Stomach smooth muscle (tissue), 2 donors: ENCODE measurements around the gene RNASEH2B.

Source experiments
- H3K27ac ChIP-seq: one replicate; pipeline ENCODE4 v1.7.0; 2013; ENCODE audit warnings: mild to moderate bottlenecking, low read length, inconsistent platforms
- H3K27me3 ChIP-seq, 2 donors: one replicate each; pipeline ENCODE4 v1.7.0; 2013; ENCODE audit warnings: low read length in 2 of 2; ENCODE audit not compliant: insufficient read depth in 2 of 2, control insufficient read depth in 1 of 2
- H3K36me3 ChIP-seq, 2 donors: one replicate each; pipeline ENCODE4 v1.7.0; 2013; ENCODE audit warnings: low read length in 2 of 2; ENCODE audit not compliant: control insufficient read depth in 2 of 2, insufficient read depth in 2 of 2
- H3K4me1 ChIP-seq: one replicate; pipeline ENCODE4 v1.7.0; 2013; ENCODE audit warnings: low read length; ENCODE audit not compliant: control insufficient read depth, insufficient read depth
- H3K4me3 ChIP-seq, 2 donors: one replicate each; pipeline ENCODE4 v1.7.0; 2013; ENCODE audit warnings: low read length in 2 of 2
- H3K9ac ChIP-seq, 2 donors: one replicate each; pipeline ENCODE4 v1.7.0; 2013; ENCODE audit warnings: low read length in 2 of 2, mild to moderate bottlenecking in 1 of 2
- H3K9me3 ChIP-seq, 2 donors: one replicate each; pipeline ENCODE4 v1.7.0; 2013; ENCODE audit warnings: low read length in 2 of 2; ENCODE audit not compliant: control insufficient read depth in 2 of 2
- donor health status: healthy.
- donor health status: Pancreatic carcinoma.

The RNASEH2B gene

GRCh38 chr13:50993934-50994333, 84.3 kb downstream of the RNASEH2B start:
- no peak overlapping the region for H3K4me3 ChIP-seq
- no peak overlapping the region for H3K9ac ChIP-seq
- H3K27me3 ChIP-seq = no peaks in the 10 kb centered on the region
- H3K27ac ChIP-seq = no peak overlapping the region
- no peaks in the 10 kb centered on the region for H3K9me3 ChIP-seq
- H3K36me3 ChIP-seq = no peaks in the 10 kb centered on the region
- H3K4me1 ChIP-seq = peaks cover 25% of the 10 kb centered on the region

GRCh38 chr13:50994651-50995050, 85.1 kb downstream of the RNASEH2B start:
- Histone ChIP-seq H3K4me3 (no peak overlapping the region), H3K4me1 (peaks cover 25% of the 10 kb centered on the region), H3K9me3 (no peaks in the 10 kb centered on the region), H3K36me3 (no peaks in the 10 kb centered on the region), H3K9ac (no peak overlapping the region), H3K27ac (no peak overlapping the region), H3K27me3 (no peaks in the 10 kb centered on the region)

DNA sequence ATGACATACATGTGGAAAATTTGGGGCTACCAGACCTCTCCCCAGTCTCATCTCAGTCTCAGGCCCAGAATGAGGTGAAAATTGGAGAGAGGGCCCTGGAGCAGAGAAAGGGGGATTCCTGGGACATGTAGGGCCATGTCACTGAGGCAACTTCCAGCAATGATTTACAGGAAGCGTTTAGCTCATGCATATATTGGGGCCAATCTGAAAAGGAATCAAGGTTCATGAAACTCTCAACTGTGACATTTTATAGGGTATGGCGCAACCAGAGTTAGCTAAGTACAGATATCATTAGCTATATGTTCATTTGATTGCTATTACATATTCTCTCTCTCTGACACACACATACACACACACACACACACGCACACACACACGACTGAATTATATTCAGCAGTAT, 86.3 kb downstream of the RNASEH2B start:
- Histone ChIP-seq H3K4me1 (peaks cover 21% of the 10 kb centered on the region), H3K4me3 (no peak overlapping the region), H3K9me3 (no peaks in the 10 kb centered on the region), H3K9ac (no peak overlapping the region), H3K27me3 (no peaks in the 10 kb centered on the region), H3K36me3 (no peaks in the 10 kb centered on the region), H3K27ac (no peak overlapping the region)

DNA sequence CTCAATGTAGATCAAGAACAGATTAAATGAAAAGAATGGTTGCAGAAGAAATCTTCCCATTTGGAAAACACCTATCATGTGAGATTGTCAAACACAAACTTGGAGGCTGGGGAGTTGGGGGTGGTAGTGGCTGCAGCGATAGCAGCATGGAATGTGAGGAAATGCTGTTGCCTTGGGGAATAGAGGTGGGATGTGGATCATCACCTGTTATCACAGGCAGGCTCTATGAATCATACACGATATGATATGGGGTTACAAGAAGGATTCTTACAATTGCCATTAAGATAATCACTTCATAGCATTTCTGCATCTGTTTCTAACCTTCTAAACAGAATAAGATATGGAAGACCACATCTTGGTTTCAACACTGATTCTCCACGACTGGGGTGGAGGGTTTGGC, 88.7 kb downstream of the RNASEH2B start:
- Histone ChIP-seq H3K36me3 (no peaks in the 10 kb centered on the region), H3K9me3 (no peaks in the 10 kb centered on the region), H3K27me3 (no peaks in the 10 kb centered on the region), H3K9ac (no peak overlapping the region), H3K4me1 (peaks cover 8% of the 10 kb centered on the region), H3K4me3 (no peak overlapping the region), H3K27ac (no peak overlapping the region)

- no peaks in the 10 kb centered on the region for H3K9me3 ChIP-seq
- no peak overlapping the region for H3K27ac ChIP-seq
- H3K9ac ChIP-seq = no peak overlapping the region
- peaks cover 5% of the 10 kb centered on the region for H3K4me1 ChIP-seq
- H3K27me3 ChIP-seq = no peaks in the 10 kb centered on the region
- no peak overlapping the region for H3K4me3 ChIP-seq
- no peaks in the 10 kb centered on the region for H3K36me3 ChIP-seq
These were observed 90.0 kb downstream of the RNASEH2B start for GRCh38 chr13:50999641-51000040.

DNA sequence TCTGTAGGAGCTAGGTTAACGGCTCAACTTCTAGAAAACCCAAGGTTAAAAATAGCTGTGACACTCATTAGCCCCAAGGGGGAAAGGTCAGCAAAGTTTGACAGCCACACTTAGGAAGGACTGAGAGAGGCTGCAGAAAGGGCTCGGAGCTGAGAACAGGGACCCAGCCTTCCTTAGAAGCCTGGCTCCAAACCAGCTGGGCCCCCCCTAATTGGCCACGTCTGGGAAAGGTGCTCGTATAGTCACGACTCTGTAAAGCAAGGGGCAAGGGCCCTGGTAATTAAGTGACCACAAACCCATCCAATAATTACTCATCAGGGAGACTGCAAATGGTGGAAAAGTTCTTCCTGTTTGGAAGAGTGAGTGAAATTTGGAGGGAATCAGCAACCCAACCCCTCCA, 90.5 kb downstream of the RNASEH2B start:
- peaks cover 5% of the 10 kb centered on the region for H3K4me1 ChIP-seq

DNA sequence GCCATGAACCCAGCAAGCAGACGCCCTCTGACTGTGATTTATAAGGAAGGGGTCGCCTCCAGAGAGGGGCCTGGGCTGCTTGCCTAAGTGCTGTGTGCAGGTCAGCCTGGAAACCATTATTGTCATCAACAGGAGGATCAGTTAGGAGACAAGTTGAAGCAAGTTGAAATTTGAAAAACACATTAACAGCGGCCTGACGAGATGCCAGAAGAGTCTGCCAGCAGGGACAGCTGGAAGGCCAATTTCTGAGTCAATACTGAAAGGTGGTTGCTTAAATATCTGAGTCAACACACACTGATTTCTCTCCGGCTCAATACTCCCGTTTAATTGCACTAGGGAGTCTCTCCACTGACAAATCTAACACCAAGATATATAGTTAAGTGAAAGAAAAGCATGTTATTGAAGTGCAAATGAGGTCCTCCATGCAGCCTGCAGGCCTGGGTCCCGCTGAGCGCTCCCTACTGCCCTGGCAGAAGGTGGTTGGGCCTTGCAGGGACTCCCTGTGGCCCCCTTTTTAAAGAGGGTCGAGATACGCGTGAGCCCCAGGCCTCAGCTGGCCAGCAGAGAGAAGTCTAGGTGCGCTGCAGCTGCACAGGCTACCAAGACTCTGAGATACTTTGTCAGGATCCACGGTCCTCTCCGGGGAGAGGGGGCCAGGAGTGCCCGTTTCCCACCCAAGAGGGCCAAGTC, 91.1 kb downstream of the RNASEH2B start:
- no peak overlapping the region for H3K27ac ChIP-seq
- peaks cover 9% of the 10 kb centered on the region for H3K4me1 ChIP-seq
- no peak overlapping the region for H3K4me3 ChIP-seq
- H3K9ac ChIP-seq = no peak overlapping the region
- H3K36me3 ChIP-seq = no peaks in the 10 kb centered on the region
- no peaks in the 10 kb centered on the region for H3K9me3 ChIP-seq
- peaks cover 0 to 2% of the 10 kb centered on the region in 2 donors for H3K27me3 ChIP-seq

More for the DNA sequence above, 90.5 kb downstream of the RNASEH2B start:
- peaks cover 0 to 2% of the 10 kb centered on the region in 2 donors for H3K27me3 ChIP-seq
- H3K9ac ChIP-seq = no peak overlapping the region
- no peak overlapping the region for H3K4me3 ChIP-seq
- no peaks in the 10 kb centered on the region for H3K9me3 ChIP-seq
- no peaks in the 10 kb centered on the region for H3K36me3 ChIP-seq
- no peak overlapping the region for H3K27ac ChIP-seq

DNA sequence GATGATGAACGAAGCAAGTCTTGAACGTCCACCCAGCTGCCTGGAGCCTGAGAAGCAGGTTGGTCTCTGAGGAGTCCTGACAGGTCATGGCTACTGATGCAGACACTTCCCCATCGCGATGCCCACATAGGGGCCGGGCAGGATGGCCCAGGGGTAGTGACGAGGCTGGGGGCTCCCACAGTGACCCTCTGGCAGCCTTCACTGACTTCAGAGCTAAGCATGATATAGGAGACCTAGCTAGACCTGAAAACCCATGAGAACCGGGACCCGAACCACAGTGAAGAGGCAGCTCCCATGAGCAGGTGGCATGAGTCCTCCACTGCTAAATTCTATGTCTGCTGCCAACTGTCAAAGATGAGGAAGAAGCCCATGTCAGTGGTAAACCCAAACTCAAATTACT, 91.7 kb downstream of the RNASEH2B start:
- H3K27me3 ChIP-seq = peaks cover 0 to 2% of the 10 kb centered on the region in 2 donors
- no peaks in the 10 kb centered on the region for H3K36me3 ChIP-seq
- no peak overlapping the region for H3K4me3 ChIP-seq
- H3K9ac ChIP-seq = no peak overlapping the region
- H3K9me3 ChIP-seq = no peaks in the 10 kb centered on the region
- H3K4me1 ChIP-seq = peaks cover 9% of the 10 kb centered on the region
- H3K27ac ChIP-seq = no peak overlapping the region

- Histone ChIP-seq H3K27me3 (peaks cover 0 to 2% of the 10 kb centered on the region in 2 donors), H3K27ac (no peak overlapping the region), H3K9ac (no peak overlapping the region), H3K36me3 (no peaks in the 10 kb centered on the region), H3K9me3 (no peaks in the 10 kb centered on the region), H3K4me1 (peaks cover 9% of the 10 kb centered on the region), H3K4me3 (no peak overlapping the region)
These were observed 93.1 kb downstream of the RNASEH2B start for GRCh38 chr13:51002736-51003135.

- Histone ChIP-seq H3K27ac (no peak overlapping the region), H3K9me3 (no peaks in the 10 kb centered on the region), H3K9ac (no peak overlapping the region), H3K4me1 (peaks cover 9% of the 10 kb centered on the region), H3K27me3 (peaks cover 0 to 2% of the 10 kb centered on the region in 2 donors), H3K4me3 (no peak overlapping the region), H3K36me3 (no peaks in the 10 kb centered on the region)
These were observed 94.1 kb downstream of the RNASEH2B start for GRCh38 chr13:51003642-51004041.

DNA sequence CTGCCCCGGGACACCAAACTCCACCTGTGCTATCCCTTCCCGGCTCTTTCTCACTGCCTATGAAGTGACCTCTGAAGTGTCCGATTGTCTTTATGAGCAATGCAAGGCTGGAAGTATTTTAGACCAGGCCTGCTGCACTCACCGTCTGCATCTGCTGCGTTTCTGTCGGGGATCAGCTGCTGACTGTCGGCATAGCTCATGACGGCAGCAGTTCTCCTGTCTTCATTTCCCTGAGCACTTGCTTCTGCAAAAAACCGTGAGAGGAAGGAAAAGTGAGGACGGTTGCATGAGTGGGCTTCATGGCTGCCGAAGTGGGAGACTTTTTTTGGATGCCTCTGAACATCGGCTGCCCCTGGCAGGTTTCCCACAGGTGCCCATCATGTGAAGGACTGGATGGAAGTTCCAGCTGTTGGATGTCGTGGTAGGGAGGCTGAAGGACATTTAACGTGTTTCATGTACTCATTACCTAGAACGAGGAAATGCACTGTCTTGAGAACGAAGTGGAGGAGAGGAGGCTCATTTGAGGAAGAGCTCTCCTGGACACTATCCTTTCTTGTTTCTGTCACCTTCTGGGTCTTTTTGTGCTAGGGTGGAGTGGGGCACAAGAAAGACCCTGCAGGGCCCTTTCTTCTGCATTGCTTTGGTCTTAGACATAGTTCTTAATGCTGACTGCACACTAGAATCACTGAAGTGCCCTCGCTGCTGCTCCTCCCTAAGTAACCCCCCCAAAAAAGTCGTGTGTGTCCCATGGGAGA, 94.7 kb downstream of the RNASEH2B start:
- peaks cover 9% of the 10 kb centered on the region for H3K4me1 ChIP-seq
- no peaks in the 10 kb centered on the region for H3K36me3 ChIP-seq
- no peak overlapping the region for H3K9ac ChIP-seq
- H3K4me3 ChIP-seq = no peak overlapping the region
- no peaks in the 10 kb centered on the region for H3K9me3 ChIP-seq
- H3K27me3 ChIP-seq = peaks cover 0 to 2% of the 10 kb centered on the region in 2 donors
- no peak overlapping the region for H3K27ac ChIP-seq
